Motor neuron (in vitro differentiated cells): ENCODE results near the gene KCND3. TPM values are rescaled to one million over a fixed set of nuclear protein-coding genes. Genes with fewer than 3 reads are reported as not detected.

Experiments used
- ATAC-seq, 8 experiments: fragments of 200-7000 bp; cut with Tn5 transposase; replicated peaks in 6 of 8; 2 replicates each; pipeline ENCODE4 v1.8.0; 2021; ENCODE audit warnings: mild to moderate bottlenecking in 8 of 8, moderate library complexity in 8 of 8
- H3K27ac ChIP-seq, 2 donors: fragments of 250-450 bp; sonication (Bioruptor Pico); 2 replicates each; pipeline ENCODE4 v1.9.0; 2021; ENCODE audit warnings: antibody characterized with exemption in 2 of 2, mild to moderate bottlenecking in 2 of 2, moderate library complexity in 1 of 2
- H3K4me1 ChIP-seq, 2 donors: fragments of 250-450 bp; sonication (Bioruptor Pico); replicated peaks in 1 of 2; 2 replicates each; pipeline ENCODE4 v1.6.1; 2021; ENCODE audit warnings: antibody characterized with exemption in 2 of 2, mild to moderate bottlenecking in 2 of 2, moderate library complexity in 1 of 2
- H3K4me3 ChIP-seq, 5 donors: fragments of 250-450 bp; sonication (Bioruptor Pico); 2 replicates each; pipeline ENCODE4 v1.9.0; 2021; ENCODE audit warnings: antibody characterized with exemption in 5 of 5, mild to moderate bottlenecking in 5 of 5, moderate library complexity in 4 of 5
- WGBS, 10 experiments: fragments of 450-650 bp; shearing (Covaris generic); methylation state at CpG; one replicate each; pipeline ENCODE4 v1.0.0; 2022; 5-methylcytosine and 5-hydroxymethylcytosine counted together
- in situ Hi-C, 9 experiments: fragments of 400-800 bp; cut with MboI; loops; one replicate each; pipeline ENCODE4 v1.15.0; 2021; ENCODE audit warnings: low sequenced_read_pairs in 9 of 9, low pct_unique_long_range_greater_than_20kb in 2 of 9; ENCODE audit not compliant: unreplicated experiment in 9 of 9
- total RNA-seq, 8 experiments: library from RNA; unstranded; fragments of 300-600 nt; gene quantifications; 2 replicates each; pipeline versions ENCODE4 v1.2.3 to v1.2.4, GENCODE V29; 2022

KCND3 gene
- total RNA-seq, 8 experiments from 2014 or later: 1.3 to 31.5 (median 2.6) TPM

DNA sequence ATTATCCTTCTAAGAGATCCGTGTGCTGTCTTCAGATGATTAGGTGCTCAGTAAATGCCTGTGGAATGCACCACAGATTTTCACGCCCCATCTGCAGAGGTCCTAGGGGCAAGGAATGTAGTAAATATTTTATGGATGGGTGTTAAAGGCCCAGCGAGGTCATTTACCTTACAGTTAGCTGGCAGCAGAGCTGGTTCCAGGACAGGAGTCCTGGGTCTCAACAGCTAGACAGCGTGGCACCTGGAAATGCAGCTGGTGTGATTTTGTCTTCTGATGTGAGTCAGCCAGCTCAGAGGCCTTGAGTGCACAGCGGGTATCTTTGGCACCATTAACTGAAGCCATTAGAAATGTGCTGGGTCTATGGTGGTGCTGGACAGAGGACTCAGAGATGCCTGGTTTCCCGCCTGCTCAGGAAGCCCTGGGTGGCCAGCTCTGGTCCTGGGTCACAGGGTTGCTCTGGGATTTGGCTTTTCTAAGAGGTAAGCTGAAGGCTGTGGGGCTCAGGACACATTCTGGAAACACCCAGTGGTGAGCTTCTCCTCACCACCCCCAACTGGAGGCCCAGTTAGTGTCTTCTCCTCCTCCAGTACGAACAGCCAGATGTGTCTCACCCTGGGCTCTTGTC, 168.2 kb downstream of the KCND3 start:
- ATAC-seq: no peak

GRCh38 chr1:111819566-111820263, 169.8 kb downstream of the KCND3 start:
- peaks cover 0 to 5% of the 10 kb centered on the region in 2 donors for H3K4me1 ChIP-seq
- ATAC-seq: peak in 2 of 8 experiments; percentile 45 to 59
- H3K4me3 ChIP-seq: no peak overlapping the region
- H3K27ac ChIP-seq: no peak overlapping the region
- 0 to 73% (median 63%) methylated on average over 1 to 9 of the region's 9 CpGs; no CpG with 5 or more reads in 1 of the 10 experiments for WGBS, 10 experiments
- in situ Hi-C loops: loop anchor here in 1 of 9 experiments (25.0 kb wide), 1 partner anchor 93 kb away; no protein-coding TSS in a partner anchor

More for the DNA sequence above, 168.2 kb downstream of the KCND3 start:
- no peak overlapping the region for H3K4me3 ChIP-seq
- in situ Hi-C loops: loop anchor here in 1 of 9 experiments (25.0 kb wide), 1 partner anchor 91 kb away; no protein-coding TSS in a partner anchor
- H3K4me1 ChIP-seq: peaks cover 0 to 5% of the 10 kb centered on the region in 2 donors
- 22 to 93% (median 77%) methylated on average over 2 to 5 of the region's 7 CpGs; no CpG with 5 or more reads in 4 of the 10 experiments for WGBS, 10 experiments
- H3K27ac ChIP-seq: no peak overlapping the region

DNA sequence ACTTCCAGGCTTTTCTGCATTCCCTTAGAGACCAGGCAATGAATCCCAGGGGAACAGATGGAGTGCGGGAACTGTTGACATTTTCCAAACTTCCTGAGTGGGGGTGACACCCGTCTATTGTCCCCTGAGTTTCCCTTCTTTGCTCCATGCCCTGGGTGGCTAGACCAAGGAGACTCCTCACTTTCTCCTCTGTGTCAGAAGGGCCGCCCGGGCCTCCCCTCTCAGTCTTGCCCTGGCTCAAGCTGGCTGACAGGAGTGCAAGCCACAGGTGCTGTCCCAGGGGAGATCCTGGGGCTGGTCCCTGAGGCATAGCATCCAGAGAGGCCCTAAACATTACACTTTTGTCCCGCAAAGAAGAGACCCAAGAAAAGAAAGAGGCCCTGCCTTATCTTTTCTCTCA, 170.9 kb downstream of the KCND3 start:
- H3K4me1 ChIP-seq: peaks cover 0 to 5% of the 10 kb centered on the region in 2 donors
- in situ Hi-C loops: loop anchor here in 1 of 9 experiments (25.0 kb wide), 1 partner anchor 94 kb away; no protein-coding TSS in a partner anchor
- no peak for ATAC-seq
- H3K4me3 ChIP-seq: no peak overlapping the region
- WGBS, 10 experiments: 40 to 92% (median 60%) methylated on average over 2 to 4 of the region's 5 CpGs; no CpG with 5 or more reads in 5 of the 10 experiments
- H3K27ac ChIP-seq: no peak overlapping the region

DNA sequence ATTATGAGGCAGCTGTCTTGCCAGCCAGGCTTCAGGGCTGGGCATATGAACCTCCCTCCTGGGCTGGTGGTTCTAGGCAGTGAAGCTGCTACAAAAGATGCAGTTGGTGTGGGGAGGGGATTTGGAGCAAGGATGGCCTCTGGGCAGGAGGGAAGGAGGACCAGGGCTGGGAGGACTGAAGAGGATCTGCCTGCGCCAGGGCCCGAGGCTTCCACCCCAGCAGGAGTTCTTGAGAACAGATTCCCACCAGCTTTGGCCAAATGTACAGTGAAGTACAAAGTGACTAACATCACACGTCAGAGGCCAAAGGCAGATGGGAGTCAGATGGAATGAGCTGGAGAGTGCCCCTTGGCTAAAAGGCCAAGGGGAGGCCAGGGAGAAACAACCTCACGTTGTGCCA, 171.4 kb downstream of the KCND3 start:
- ATAC-seq: peak in 2 of 8 experiments; percentile 16 to 21
- in situ Hi-C loops: loop anchor here in 1 of 9 experiments (25.0 kb wide), 1 partner anchor 94 kb away; no protein-coding TSS in a partner anchor
- no peak overlapping the region for H3K4me3 ChIP-seq
- H3K4me1 ChIP-seq: peaks cover 0 to 5% of the 10 kb centered on the region in 2 donors
- WGBS, 10 experiments: 17 to 90% (median 67%) methylated on average over 1 to 4 of the region's 4 CpGs; no CpG with 5 or more reads in 6 of the 10 experiments
- no peak overlapping the region for H3K27ac ChIP-seq

DNA sequence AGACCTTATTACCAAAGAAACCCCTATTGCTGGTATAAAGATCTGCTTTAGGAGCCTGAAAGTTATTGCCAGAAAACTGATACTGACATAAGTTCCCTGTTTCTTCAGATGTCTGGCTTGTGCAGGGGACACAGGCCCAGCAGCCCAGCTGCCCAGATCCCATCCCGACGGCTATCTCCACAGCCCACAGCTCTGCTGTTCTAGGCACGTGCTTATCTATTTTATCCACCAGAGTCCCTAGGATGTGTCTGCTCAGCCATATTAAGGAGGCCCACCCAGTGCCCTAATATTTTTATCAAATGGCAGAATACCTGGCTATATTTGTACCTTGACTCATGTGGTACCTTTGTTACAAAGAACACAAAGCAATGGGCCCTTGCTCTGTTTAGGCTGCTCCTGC, 174.8 kb downstream of the KCND3 start:
- ATAC-seq: no peak
- Histone ChIP-seq H3K27ac (no peak overlapping the region), H3K4me3 (no peak overlapping the region), H3K4me1 (peaks cover 0 to 5% of the 10 kb centered on the region in 2 donors)
- 0 to 90% (median 60%) methylated on average over 1 to 3 of the region's 3 CpGs; no CpG with 5 or more reads in 5 of the 10 experiments for WGBS, 10 experiments
- in situ Hi-C loops: loop anchor here in 1 of 9 experiments (25.0 kb wide), 1 partner anchor 98 kb away; no protein-coding TSS in a partner anchor

- H3K4me1 ChIP-seq: peaks cover 0 to 5% of the 10 kb centered on the region in 2 donors
- ATAC-seq: no peak
- in situ Hi-C loops: loop anchor here in 1 of 9 experiments (25.0 kb wide), 1 partner anchor 98 kb away; no protein-coding TSS in a partner anchor
- WGBS, 10 experiments: 60 to 100% (median 88%) methylated on average over 1 to 9 of the region's 9 CpGs; no CpG with 5 or more reads in 2 of the 10 experiments
- H3K27ac ChIP-seq: no peak overlapping the region
- H3K4me3 ChIP-seq: no peak overlapping the region
Measured at GRCh38 chr1:111814305-111814628, 175.2 kb downstream of the KCND3 start.

- H3K4me3 ChIP-seq: no peak overlapping the region
- H3K4me1 ChIP-seq: peaks cover 0 to 5% of the 10 kb centered on the region in 2 donors
- in situ Hi-C loops: loop anchor here in 1 of 9 experiments (25.0 kb wide), 1 partner anchor 99 kb away; no protein-coding TSS in a partner anchor
- H3K27ac ChIP-seq: no peak overlapping the region
- ATAC-seq: peak in 2 of 8 experiments; percentile 41 to 46
- WGBS, 10 experiments: 12 to 90% (median 65%) methylated on average over 2 to 15 of the region's 16 CpGs
Measured at GRCh38 chr1:111813440-111814304, 175.8 kb downstream of the KCND3 start.

DNA sequence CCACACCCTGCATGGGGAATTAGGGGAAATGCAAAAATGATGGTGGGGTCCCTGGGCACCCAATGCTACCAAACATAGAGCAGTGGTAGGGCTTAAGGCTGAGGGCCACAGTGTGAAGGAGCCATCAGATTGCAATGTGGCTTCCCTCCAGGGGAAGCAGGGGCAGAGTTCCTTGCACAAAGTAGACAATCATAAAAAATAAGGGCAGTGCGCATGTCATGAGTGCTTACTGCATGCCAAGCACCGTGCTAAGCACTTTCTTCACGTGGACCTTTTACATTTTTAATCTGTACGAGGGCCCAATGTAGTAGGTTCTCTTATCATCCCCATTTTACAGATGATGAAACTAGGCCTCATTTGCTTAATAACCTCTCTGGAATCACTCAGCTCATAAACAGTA, 177.2 kb downstream of the KCND3 start:
- H3K4me3 ChIP-seq: no peak overlapping the region
- WGBS, 10 experiments: 30 to 98% (median 84%) methylated on average over 2 to 4 of the region's 4 CpGs; no CpG with 5 or more reads in 1 of the 10 experiments
- in situ Hi-C loops: loop anchor here in 1 of 9 experiments (25.0 kb wide), 1 partner anchor 100 kb away; no protein-coding TSS in a partner anchor
- no peak overlapping the region for H3K27ac ChIP-seq
- ATAC-seq: no peak
- H3K4me1 ChIP-seq: no peaks in the 10 kb centered on the region

GRCh38 chr1:111811891-111812290, 177.6 kb downstream of the KCND3 start:
- Histone ChIP-seq H3K27ac (no peak overlapping the region), H3K4me1 (no peaks in the 10 kb centered on the region), H3K4me3 (no peak overlapping the region)
- in situ Hi-C loops: loop anchor here in 1 of 9 experiments (25.0 kb wide), 1 partner anchor 100 kb away; no protein-coding TSS in a partner anchor
- 58 to 93% (median 80%) methylated on average over 2 to 10 of the region's 10 CpGs for WGBS, 10 experiments
- peak in 1 of 8 experiments; percentile 50 for ATAC-seq

- WGBS, 10 experiments: 0 to 70% (median 56%) methylated on average over 1 to 2 of the region's 2 CpGs; no CpG with 5 or more reads in 6 of the 10 experiments
- Histone ChIP-seq H3K4me3 (no peak overlapping the region), H3K4me1 (peaks cover 15 to 18% of the 10 kb centered on the region in 2 donors), H3K27ac (no peak overlapping the region)
- ATAC-seq: peak in 4 of 8 experiments; percentile 53 to 64 (median 56)
- in situ Hi-C loops: loop anchor here in 1 of 9 experiments (25.0 kb wide), 1 partner anchor 107 kb away; no protein-coding TSS in a partner anchor
Measured at GRCh38 chr1:111805251-111805650, 184.2 kb downstream of the KCND3 start.

GRCh38 chr1:111804776-111805175, 184.7 kb downstream of the KCND3 start:
- H3K4me1 ChIP-seq: peaks cover 15 to 18% of the 10 kb centered on the region in 2 donors
- H3K27ac ChIP-seq: peak overlapping the region in 1 of 2 donors; percentile 21
- WGBS, 10 experiments: 20 to 100% (median 60%) methylated on average over 1 to 9 of the region's 11 CpGs; no CpG with 5 or more reads in 2 of the 10 experiments
- H3K4me3 ChIP-seq: no peak overlapping the region
- ATAC-seq: peak in 7 of 8 experiments; percentile 54 to 95 (median 94)
- in situ Hi-C loops: loop anchor here in 1 of 9 experiments (25.0 kb wide), 1 partner anchor 108 kb away; no protein-coding TSS in a partner anchor

- ATAC-seq: peak in 1 of 8 experiments; percentile 9
- WGBS, 10 experiments: 27 to 94% (median 77%) methylated on average over 3 to 5 of the region's 5 CpGs; no CpG with 5 or more reads in 4 of the 10 experiments
- no peak overlapping the region for H3K27ac ChIP-seq
- H3K4me3 ChIP-seq: no peak overlapping the region
- H3K4me1 ChIP-seq: peaks cover 15 to 18% of the 10 kb centered on the region in 2 donors
- in situ Hi-C loops: loop anchor here in 1 of 9 experiments (25.0 kb wide), 1 partner anchor 108 kb away; no protein-coding TSS in a partner anchor
Measured at GRCh38 chr1:111803951-111804350, 185.5 kb downstream of the KCND3 start.
